Spleen (tissue), 7 donors: ENCODE measurements around the gene CACNA1D.

Source experiments
- CTCF ChIP-seq, 11 experiments: fragments of 200-600 bp in 7 of 11; fragments of 450-650 bp in 4 of 11; sonication (generic) in 4 of 11; IDR thresholded peaks in 8 of 11; conservative IDR thresholded peaks in 3 of 11; 1 replicate in 7 of 11; 2 replicates in 4 of 11; pipeline versions ENCODE4 v1.4.0 to v1.8.0; 2016 to 2021; ENCODE audit warnings: antibody characterized with exemption in 11 of 11, inconsistent platforms in 4 of 11, mild to moderate bottlenecking in 1 of 11
- POLR2AphosphoS5 ChIP-seq, 3 donors: sonication (generic); formaldehyde crosslinking; IDR thresholded peaks; one replicate each; pipeline ENCODE4 v1.5.1; 2017; ENCODE audit warnings: antibody characterized with exemption in 3 of 3
- donor health status: DM: no; HTN: no; CAD: no; lungs with moderate emphysema.
- donor health status: DM: no; HTN: no; CAD: no.
- donor health status: DM: no; HTN: no; CAD: no.

GRCh38 chr3:53805463-53806159 is 311.2 kb downstream of the CACNA1D start:
- TF ChIP-seq POLR2AphosphoS5 (IDR thresholded peaks at IDR 0.05) (no peak), CTCF (IDR thresholded peaks at IDR 0.05 in 8 of 11, conservative IDR thresholded peaks at IDR 0.05 in 3 of 11) (no peak)
